ENCODE measurements around the gene SVIL.
"Not testable (repeated sequence)": the region's sequence is repeated elsewhere in the genome, so short reads cannot be mapped to it uniquely, and the experiment has no call there.

SVIL gene

DNA sequence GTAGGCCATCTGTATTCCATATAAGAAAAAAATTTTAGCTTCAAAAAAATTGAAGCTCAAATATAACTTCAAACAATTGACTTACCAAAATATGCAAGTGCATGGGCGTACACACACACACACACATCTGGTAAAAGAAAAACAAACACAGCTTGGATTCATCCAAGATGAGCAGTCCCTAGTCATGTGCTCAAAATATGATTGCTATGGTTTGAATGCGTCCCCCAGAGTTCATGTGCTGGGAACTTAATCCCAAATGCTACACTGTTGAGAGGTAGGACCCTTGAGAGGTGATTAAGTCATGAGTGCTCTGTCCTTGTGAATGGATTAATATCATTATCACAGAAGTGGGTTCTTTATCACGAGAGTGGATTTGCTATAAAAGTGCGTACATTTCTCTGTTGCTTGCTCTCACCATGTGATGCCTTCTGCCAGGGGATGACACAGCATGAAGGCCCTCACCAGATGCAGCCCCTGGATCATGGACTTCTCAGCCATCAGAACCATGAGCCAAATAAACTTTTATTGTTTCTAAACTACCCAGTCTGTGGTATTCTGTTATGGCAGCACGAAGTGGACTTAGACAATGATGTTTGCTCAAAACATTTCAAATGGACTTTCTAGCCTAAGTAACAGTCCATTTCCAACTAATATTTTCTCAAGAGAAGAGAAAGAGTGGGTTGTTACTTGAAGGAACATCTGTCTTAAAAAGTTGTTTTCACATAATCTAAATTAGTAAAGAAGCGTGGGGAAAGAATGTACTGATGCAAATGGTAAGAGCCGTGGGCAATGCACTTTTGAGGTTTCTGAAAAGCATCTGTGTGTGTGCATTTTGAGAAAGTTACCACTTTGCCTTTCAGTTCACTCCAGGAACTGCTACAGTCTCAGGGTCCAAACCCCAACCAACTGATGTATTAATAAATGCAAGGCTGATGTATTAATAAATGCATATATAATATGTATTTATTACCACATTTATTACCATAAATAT lies 15.1 kb upstream of the SVIL start:
- no peak for DNase-seq (ENCODE audit: low read depth)

- DNase-seq (ENCODE audit: low read depth), result no peak
These were observed 14.2 kb upstream of the SVIL start for GRCh38 chr10:29648983-29649268.

DNA sequence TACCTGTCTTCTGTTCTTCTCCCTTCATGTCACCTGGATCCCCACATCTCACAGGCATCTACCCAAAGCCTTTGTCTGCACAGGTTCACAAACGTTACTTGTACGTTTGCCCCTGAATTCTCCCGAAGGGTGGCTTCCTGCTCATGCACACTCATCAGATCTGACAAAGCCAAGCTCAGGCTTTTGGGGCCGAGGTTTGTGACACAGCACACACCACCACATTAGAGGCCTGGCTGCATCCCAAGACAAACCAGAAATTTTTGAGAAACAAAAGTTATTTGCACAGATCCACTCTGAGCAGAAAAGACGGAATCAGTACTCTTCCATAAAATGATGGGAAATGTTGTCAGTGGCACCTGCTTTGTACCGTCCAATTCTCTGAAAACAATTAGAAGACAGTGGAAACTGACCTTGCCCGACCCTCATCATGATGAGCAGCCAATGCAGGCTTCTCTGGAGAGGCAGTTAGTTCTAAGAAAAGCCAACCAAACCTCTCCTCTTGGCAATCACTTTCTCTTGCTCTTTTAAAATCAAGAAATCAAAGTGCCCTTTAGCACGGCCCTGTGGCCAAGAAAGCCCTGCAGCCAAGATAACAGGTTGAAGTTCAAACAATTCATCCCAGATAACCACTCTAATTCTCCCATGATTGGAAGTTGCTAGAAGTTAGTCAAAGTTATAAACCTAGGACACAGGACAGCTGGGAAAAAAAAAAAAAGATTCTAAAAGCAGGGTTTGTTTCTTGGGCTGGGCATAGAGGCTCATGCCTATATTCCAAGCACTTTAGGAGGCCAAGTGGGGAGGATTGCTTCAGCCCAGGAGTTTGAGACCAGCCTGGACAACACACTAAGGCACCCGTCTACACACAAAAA lies 13.6 kb upstream of the SVIL start:
- peak; percentile 17 for DNase-seq (ENCODE audit: low read depth)

GRCh38 chr10:29647478-29647877 lies 12.7 kb upstream of the SVIL start:
- DNase-seq (ENCODE audit: low read depth), result no peak

GRCh38 chr10:29646960-29647461 lies 12.2 kb upstream of the SVIL start:
- DNase-seq (ENCODE audit: low read depth), result no peak

DNA sequence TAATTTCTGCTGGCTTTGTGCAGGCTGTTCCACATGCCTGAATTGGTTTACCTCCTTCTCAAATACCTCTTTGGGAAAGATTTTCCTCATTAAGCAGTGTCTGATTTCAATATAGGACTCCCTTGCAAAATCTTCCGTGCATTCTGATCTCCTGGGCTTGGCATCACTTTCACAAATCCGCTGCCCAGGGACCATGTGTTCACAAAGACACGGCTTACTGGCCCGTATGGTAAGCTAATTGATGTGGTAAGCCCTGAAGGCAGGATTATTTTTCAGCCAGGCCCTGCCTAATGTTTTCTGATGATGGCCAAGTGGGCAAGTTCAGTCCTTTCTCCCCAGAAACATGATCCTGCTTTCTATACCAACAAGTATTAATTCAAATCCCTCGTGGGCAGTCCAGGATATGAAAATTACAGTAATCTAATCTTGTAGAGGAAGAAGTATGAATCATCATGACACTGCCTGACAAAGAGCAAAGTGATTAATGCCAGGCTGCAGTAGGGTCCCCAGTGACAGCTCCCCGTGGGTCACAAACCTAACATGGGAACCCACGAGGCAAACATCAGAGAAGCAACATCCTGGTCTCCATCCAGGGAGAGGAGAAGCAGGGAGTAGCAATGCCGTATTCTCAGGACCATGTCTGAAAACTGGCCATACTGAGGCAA lies 11.6 kb upstream of the SVIL start:
- peak; percentile 20 for DNase-seq (ENCODE audit: low read depth)

GRCh38 chr10:29643771-29644501 lies 9.2 kb upstream of the SVIL start:
- no peak for DNase-seq (ENCODE audit: low read depth)

DNA sequence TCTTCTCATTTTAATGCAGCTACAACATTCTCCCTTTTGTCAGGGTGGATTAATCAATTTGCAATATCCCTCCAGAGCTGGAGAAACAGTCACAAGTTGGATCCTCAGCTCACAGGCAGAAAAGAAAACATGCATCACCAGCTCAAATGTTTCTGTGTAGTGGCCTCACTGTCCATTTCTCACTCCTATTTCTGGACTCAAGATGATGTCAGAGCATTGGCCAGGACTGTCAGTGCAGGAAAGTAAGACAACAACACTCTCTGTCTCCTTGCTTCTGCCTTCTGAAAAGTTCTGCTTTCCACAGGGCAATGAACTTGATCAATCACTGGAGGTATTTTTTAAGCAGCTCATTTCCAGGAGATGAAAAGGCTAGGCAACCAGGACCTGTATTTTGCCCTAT lies 8.2 kb upstream of the SVIL start:
- DNase-seq (ENCODE audit: low read depth), result no peak

GRCh38 chr10:29637537-29637936 lies 2.8 kb upstream of the SVIL start:
- no peak for DNase-seq (ENCODE audit: low read depth)

GRCh38 chr10:29636178-29636577 lies 1.4 kb upstream of the SVIL start:
- DNase-seq (ENCODE audit: low read depth), result no peak

GRCh38 chr10:29635711-29636144 lies 957 bp upstream of the SVIL start:
- no peak for DNase-seq (ENCODE audit: low read depth)

DNA sequence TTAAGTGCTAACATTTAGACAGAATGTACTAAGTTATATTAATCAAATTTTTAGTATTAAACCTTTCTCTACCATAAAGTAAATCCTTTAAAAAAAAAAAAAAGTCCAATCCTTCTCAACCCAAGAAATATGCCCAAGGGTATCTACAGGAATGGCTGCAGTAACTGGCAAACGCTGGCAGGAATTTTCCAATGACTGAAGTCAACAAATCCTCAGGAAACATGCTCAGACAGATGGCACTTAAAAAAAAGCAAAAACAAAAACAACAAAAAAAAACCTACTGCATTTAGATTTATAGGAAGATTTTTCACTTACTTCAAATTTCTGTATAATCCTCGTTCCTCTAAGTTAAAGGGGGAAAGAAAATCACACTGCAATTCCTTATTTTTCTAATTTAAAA lies 666 bp downstream of the SVIL start:
- no peak for DNase-seq (ENCODE audit: low read depth)

DNA sequence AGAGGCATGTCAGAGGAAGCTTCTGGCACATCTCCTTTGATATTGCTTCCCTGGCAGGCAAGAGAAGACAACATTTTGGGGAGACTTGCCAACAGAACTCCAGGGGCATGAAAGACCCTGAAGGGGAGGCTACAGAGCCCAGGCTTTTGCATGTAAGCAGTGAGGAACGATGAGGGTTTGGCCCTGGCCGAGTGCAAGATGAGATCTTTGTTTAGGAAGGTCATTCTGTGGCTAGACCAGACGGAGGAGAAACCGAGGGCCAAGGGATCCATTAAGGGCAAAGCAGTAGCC lies 3.8 kb downstream of the SVIL start:
- no peak for DNase-seq (ENCODE audit: low read depth)

- DNase-seq (ENCODE audit: low read depth), result no peak
These were observed 4.3 kb downstream of the SVIL start for GRCh38 chr10:29630205-29631048.

- DNase-seq (ENCODE audit: low read depth), result no peak
These were observed 5.8 kb downstream of the SVIL start for GRCh38 chr10:29628912-29629526.

GRCh38 chr10:29628311-29628710 lies 6.5 kb downstream of the SVIL start:
- DNase-seq (ENCODE audit: low read depth), result no peak

GRCh38 chr10:29627201-29628132 lies 7.3 kb downstream of the SVIL start:
- no peak for DNase-seq (ENCODE audit: low read depth)

DNA sequence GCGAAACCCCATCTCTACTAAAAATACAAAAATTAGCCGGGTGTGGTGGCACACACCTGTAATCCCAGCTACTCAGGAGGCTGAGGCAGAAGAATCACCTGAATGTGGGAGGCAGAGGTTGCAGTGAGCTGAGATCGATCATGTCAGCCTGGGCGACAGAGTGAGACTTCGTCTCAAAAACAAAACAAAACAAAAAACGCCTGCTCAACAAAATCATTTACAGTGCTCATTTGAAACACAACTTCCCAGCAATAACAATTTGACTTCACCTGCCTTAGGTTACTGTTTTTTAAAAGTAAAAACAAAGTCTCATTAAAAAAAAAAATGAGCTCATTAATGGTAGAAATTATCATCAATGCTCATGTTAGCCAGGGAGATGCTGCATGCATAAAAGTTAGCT lies 10.4 kb downstream of the SVIL start:
- DNase-seq (ENCODE audit: low read depth), result not testable (repeated sequence)

- DNase-seq (ENCODE audit: low read depth), result no peak
These were observed 11.0 kb downstream of the SVIL start for GRCh38 chr10:29623797-29624196.
